GM12875 (cell line): Measurements from ENCODE around the gene AGO3.
"Not testable (repeated sequence)": the region's sequence is repeated elsewhere in the genome, so short reads cannot be mapped to it uniquely, and the experiment has no call there.

Source experiments
- H3K4me3 ChIP-seq: one replicate; pipeline ENCODE4 v1.5.1; 2011; ENCODE audit warnings: low read depth, low read length, control low read depth
- TF ChIP-seq, protein P1 (sequence below): IDR thresholded peaks from 2 replicates; pipeline ENCODE4 v1.5.1; 2011; ENCODE audit warnings: low read depth, mild to moderate bottlenecking, control low read depth, inconsistent platforms, low read length, moderate library complexity, borderline replicate concordance; ENCODE audit not compliant: insufficient read depth

Gene AGO3

DNA sequence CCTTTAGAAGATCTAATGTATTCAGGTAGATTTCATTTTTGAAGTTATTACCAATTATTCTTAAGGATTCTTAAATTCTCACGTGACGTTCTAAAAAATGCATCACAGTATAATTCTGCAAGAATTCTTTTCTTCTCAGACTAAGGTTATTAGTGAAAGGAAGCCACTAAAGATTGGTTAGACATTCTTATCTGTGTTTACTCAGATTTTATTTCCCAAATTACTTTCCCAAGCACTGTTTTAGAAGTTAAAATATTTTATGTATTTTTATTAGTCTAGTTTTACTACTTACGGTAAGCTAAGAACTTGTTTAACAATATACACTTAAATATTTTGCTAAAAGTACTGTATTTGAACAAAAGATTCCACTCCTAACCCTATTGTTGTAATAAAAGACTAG lies 28.4 kb downstream of the AGO3 start:
- TF ChIP-seq, protein P1, sequence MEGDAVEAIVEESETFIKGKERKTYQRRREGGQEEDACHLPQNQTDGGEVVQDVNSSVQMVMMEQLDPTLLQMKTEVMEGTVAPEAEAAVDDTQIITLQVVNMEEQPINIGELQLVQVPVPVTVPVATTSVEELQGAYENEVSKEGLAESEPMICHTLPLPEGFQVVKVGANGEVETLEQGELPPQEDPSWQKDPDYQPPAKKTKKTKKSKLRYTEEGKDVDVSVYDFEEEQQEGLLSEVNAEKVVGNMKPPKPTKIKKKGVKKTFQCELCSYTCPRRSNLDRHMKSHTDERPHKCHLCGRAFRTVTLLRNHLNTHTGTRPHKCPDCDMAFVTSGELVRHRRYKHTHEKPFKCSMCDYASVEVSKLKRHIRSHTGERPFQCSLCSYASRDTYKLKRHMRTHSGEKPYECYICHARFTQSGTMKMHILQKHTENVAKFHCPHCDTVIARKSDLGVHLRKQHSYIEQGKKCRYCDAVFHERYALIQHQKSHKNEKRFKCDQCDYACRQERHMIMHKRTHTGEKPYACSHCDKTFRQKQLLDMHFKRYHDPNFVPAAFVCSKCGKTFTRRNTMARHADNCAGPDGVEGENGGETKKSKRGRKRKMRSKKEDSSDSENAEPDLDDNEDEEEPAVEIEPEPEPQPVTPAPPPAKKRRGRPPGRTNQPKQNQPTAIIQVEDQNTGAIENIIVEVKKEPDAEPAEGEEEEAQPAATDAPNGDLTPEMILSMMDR = no peak
- H3K4me3 ChIP-seq = no peak overlapping the region

DNA sequence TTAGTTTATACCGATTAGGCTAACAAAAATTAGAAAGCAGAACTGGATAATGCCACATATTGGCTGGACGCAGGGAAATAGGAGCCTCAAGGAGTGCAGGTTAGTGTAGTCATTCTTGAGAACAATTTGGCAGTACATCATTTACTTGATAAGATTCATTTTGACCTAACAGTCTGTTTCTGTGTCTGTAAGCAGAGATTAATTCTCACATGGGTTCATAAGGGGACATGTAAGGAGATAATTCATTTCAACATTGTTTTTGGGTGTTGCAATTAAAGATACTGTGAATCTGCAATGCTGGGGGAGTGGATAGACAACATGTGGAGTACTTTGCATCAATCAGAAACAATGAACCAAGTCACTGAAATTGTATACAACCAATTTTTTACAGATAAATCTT lies 32.0 kb downstream of the AGO3 start:
- H3K4me3 ChIP-seq = no peak overlapping the region
- TF ChIP-seq, protein P1 = no peak

DNA sequence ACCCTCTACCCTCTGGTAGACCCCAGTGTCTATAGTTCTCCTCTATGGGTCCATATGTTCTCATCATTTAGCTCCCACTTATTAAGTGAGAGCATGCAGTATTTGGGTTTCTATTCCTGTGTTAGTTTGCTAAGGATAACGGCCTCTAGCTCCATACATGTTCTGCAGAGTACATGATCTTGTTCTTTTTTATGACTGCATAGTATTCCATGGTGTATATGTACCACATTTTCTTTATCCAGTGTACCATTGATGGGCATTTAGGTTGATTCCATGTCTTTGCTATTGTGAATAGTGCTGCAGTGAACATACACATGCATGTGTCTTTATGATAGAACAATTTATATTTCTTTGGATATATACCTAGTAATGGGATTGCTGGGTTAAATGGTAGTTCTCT lies 33.4 kb downstream of the AGO3 start:
- not testable (repeated sequence) for H3K4me3 ChIP-seq

DNA sequence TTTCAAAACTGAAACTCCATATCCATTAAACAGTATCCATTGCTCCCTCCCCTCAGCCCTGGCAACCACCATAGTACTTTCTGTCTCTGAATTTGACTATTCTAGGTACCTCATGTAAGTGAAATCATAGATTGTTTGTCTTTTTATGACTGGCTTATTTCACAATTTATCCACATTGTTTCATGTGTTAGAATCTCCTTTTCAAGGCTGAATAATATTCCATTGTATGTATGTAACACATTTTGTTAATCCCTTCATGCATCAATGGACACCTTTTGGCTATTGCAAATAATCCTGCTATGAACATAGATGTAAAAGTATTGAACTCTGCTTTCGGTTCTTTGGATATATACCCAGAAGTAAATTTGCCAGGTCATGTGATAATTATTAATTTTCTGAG lies 37.5 kb downstream of the AGO3 start:
- TF ChIP-seq, protein P1 = no peak
- H3K4me3 ChIP-seq = no peak overlapping the region

DNA sequence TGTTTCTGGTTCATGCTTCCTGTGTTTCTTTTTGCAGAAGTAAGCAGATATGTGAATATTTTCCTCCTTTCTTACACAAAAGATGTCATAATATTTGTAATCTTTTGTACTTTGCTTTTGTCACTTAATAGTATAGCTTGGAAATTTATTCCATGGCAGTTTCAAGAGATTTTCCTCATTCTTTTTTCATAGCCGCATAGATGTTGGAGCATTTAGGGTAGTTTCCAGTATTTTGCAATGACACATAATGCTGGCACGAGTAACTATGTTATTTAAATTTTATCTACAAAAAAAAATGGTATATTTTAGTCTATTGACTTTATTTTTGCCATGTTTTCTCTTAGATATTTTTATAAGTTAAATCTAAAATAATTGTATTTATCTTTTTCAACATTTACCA lies 40.7 kb downstream of the AGO3 start:
- no peak overlapping the region for H3K4me3 ChIP-seq
- TF ChIP-seq, protein P1 = no peak

DNA sequence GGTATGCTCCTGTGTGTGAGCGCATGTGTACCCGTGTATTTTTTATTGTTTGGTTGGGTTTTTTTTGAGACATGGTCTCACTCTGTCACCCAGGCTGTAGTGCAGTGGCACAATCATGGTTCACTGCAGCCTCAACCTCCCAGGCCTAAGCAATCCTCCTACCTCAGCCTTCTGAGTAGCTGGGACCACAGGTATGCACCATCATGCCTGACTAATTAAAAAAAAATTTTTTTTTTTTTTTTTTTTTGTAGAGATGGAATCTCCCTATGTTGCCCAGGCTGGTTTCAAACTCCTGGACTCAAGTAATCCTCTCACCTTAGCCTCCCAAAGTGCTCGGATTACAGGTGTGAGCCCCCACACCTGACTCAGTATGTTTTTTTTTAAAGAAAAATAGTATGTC lies 41.7 kb downstream of the AGO3 start:
- H3K4me3 ChIP-seq = not testable (repeated sequence)

DNA sequence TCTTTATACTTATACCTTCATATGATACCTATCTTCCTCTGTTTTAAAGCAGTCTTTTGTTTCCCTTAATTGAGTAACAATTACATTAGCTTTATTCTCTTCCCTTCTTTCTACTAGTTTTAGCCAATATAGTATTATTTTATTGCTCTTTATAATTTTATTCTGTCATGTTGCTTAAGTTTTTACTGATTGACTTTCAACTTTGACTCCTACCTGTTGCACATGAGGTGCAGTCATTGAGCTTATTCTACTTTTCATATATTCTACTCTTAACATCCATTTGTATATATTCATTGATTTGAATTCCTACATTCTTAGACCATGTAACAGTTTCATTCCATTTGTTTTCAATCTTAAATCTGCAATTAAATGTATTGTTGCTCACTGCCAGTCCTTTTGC lies 49.2 kb downstream of the AGO3 start:
- TF ChIP-seq, protein P1 = no peak
- no peak overlapping the region for H3K4me3 ChIP-seq

DNA sequence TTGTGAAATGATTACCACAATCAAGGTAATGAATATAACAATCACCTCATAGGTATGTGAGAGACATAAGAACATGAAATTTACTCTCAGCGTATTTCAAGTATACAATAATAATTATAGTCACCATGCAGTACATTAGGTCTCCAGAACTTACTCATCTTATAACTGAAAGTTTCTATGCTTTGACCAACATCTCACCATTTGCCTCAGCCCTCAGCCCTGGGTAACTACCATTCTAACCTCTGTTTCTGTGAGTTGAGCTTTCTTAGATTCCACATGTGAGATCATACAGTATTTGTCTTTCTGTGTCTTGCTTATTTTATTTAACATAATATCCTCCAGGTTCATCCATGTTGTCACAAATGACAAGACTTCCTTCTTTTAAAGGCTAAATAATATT lies 57.3 kb downstream of the AGO3 start:
- TF ChIP-seq, protein P1 = no peak
- no peak overlapping the region for H3K4me3 ChIP-seq
